H54 (cell line): ENCODE measurements around the gene PLEKHG1.

ENCODE experiments used
- DNase-seq: peaks from one replicate; pipeline ENCODE4 v3.0.0; 2011; ENCODE audit warnings: low spot score, mixed read lengths; ENCODE audit not compliant: insufficient read length
- FAIRE-seq: peaks from 3 replicates; lab custom pipeline; 2011; peaks lifted over from hg19 to GRCh38; lab: Jason Lieb, UNC
- POLR2A ChIP-seq: IDR thresholded peaks from 2 replicates; pipeline ENCODE4 v1.6.1; 2011; ENCODE audit warnings: low read depth, mild to moderate bottlenecking, low read length

PLEKHG1 gene

DNA sequence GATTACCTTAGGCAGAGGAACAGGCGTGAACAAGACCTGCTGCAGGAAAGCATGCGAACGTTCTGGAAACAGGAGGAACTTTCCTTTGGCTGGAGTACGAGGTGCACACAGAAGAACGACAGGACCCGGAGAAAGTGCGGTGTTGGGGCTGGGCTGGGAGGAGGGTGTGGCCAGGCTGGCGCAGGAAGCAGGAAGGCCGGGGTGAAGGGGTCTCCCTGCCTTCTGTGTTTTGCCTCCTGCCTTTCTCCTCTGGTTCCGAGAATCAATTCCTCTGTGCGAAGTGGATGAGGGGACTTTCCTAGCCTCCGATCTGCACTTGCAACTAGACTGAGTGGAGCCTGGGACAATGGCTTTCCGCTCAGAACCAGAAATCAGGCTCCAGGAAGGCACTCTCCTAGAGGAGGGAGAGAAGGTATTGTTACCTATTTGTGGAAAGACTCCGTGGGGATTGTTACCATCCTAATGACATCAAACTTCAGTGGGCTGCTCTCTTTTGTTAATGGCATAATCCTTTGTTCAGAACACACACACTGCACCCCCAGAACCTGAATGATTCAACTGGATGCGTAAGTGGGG lies 22.9 kb upstream of the PLEKHG1 start:
- FAIRE-seq (no peak), DNase-seq (no peak)
- TF ChIP-seq POLR2A, result no peak

DNA sequence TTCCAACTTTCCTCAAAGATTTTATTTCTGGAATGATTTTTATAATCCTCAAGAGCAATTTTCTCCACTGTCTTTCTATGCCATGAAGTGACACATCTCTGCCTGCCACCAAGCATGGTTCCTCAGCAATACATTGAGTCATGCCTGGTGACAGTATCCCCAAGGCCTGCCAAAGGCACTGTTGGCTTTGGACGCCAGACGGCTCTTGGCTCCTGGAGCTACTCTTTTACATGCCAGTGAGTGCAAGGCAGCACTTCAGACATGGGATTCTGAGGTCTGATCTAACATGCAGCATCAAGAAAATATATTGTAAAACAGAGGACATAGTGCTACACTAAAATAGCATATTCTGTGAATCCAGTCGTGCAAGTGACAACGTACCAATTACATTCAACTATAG lies 20.1 kb upstream of the PLEKHG1 start:
- FAIRE-seq, result no peak
- TF ChIP-seq POLR2A, result no peak

DNA sequence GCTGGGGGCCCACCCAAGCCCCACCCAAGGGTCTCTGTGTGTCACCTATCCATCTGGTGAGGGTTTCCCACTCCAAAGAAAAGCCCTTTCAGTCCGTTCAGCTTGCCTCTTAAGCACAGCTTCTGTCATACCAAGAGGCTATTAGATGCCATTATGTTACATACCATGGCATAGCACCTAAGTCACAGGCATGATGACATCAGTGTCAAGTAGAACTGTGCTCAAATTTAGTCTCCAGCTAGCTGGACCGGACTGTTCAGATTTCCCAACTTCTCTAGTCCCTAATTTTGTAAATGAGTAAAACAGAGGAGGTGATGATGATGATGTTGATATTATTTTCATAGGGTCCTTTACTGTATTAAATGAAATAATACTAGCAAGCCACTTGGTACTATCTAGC lies 19.2 kb upstream of the PLEKHG1 start:
- no peak for DNase-seq
- TF ChIP-seq POLR2A, result no peak
- FAIRE-seq, result no peak

More for the DNA sequence above, 20.1 kb upstream of the PLEKHG1 start:
- DNase-seq, result no peak

DNA sequence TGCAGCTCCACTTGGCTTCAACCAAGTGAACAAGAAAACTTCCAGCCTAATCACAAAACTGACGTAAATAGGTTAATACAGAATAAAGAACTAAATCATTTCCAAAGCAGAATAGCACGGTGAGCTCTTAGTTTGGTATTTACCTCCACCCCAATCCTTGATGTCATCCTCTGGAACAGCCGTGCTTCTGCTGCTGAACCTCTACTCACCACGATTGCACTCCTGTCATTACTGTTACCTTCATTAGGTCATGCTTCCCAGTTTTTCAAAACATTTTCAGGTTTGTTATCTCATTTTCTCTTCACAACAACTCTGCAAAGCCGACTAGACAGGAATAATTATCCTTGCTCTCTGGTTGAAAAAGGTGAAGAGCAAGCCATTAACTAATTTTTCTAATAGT lies 15.6 kb upstream of the PLEKHG1 start:
- FAIRE-seq, result no peak

DNA sequence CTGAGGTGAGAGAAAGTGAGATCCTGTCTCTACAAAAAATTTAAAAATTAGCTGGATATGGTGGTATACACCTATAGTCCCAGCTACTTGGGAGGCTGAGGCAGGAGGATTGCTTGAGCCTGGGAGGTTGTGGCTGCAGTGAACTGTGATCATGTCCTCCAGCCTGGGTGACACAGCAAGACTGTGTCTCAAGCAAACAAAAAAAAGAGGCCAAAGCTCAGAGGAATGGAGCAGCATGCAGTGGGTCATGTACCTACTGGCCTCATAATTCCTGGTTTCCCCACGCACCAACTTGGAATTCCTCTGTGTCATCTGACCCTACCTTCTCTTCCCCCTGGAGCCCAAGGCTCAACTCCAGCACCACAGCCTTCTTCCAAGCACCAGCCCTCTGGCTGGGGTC lies 15.1 kb upstream of the PLEKHG1 start:
- DNase-seq (no peak), FAIRE-seq (no peak)
- no peak for TF ChIP-seq POLR2A

More for the DNA sequence above, 15.6 kb upstream of the PLEKHG1 start:
- TF ChIP-seq POLR2A, result no peak
- DNase-seq, result no peak

DNA sequence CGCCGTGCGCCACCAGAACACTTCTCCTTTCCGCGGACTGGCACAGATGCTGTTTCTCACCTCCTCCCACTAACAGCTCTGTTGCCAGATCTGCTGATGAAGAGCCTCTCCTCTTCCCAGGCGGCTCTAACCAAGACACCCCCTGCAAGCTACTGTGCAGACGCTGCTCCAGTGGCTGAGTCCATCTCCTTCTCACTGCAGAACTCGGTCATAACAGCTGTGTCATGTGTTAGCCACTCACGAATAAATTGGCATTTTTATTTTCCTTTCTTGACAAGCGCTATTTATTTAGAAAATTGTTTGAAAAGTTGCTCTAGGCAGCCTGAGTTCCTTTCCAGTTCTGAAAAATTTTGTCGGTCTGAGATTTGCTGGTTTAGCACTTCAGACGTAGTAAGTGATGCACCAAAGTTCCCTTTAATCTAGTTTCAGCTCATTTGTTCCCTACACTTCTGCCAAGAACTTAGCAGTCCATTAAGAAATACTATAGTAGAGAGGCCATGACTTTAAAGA lies 12.8 kb upstream of the PLEKHG1 start:
- no peak for TF ChIP-seq POLR2A
- DNase-seq (no peak), FAIRE-seq (no peak)

DNA sequence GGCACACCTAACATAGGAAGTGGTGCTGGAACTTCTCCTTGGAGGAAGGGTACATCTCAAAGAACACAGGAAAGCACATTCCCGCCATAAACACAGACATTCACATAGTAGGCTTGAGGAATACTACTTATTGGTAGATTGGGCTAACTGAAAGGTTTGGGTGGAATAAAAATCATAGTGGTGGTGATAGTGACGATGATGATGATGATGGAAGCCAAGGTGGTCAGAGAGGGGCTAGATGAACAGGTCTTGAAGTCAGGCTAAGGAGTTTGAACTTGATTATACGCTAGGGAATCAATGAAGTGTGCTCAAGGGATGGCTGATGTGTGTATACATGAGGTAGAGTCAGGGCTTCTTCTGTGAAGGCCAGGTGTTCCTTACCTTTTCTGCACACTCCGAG lies 12.0 kb upstream of the PLEKHG1 start:
- DNase-seq, result no peak
- FAIRE-seq, result no peak
- no peak for TF ChIP-seq POLR2A

DNA sequence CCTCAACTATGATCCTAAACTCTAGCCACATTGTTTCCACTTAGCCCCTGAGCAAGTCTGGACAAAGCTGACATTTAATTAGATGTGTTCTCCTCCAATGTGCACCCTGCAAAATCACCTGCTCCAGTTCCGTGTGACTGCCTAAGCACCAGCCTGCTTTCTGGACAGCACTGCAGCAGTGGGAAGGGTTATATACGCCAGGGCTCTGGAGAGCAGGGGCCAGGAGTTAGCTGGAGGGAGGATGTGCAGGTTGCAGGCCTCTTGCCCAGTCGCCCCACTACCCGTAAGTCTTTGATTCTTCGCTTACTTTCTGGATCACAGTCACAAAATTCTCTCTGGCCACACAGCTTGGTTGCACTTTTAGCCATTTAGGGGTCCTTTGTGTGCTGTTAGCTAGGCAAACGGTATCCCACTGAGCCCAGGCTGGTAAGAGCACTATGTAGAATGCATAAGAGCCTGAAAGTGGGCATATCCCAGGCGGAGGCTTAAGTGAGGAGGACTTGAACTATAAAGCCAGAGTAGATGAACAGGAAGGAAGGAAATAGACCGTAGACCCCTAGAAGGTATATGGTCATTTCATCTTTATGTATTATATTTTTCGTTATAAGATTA lies 10.7 kb upstream of the PLEKHG1 start:
- no peak for TF ChIP-seq POLR2A
- no peak for DNase-seq
- no peak for FAIRE-seq

DNA sequence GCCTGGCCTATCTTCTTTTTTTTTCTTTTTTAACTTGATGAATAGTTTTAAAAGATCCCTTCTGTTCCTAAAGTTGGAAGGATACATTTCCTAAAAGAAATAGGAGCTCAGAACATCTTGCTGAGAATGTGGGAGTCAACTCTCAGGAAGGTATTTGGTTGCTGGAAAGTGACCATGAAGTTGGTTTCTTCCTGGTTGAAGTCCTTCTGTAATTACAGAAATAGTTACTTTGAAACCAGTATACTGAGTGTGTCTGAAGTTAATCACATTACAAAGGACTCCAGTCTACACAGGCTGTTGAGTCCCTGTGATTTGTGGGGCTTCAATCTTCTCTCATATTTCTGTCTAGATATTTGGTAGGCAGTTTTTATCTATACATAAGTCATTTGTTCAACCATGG lies 9.8 kb upstream of the PLEKHG1 start:
- DNase-seq (no peak), FAIRE-seq (no peak)
- no peak for TF ChIP-seq POLR2A

DNA sequence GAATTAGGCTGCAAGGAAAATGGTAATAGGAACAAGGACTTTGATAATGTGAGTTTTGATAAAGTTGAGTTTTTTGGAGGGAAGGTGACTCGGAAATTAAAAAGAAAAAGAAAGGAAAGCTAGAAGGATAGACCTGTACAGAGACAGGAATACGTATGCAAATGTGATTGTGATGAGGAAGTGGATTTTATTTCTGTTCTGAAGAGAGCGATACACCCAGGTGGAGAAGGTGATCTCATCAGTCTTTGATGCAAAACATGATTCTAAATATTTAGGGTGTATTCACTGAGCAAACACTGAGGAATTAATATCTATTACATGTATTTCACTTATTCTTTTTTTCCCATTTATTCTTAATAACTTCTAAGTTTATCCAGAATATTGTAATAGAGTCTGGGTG lies 9.2 kb upstream of the PLEKHG1 start:
- no peak for FAIRE-seq
- DNase-seq, result no peak
- no peak for TF ChIP-seq POLR2A

DNA sequence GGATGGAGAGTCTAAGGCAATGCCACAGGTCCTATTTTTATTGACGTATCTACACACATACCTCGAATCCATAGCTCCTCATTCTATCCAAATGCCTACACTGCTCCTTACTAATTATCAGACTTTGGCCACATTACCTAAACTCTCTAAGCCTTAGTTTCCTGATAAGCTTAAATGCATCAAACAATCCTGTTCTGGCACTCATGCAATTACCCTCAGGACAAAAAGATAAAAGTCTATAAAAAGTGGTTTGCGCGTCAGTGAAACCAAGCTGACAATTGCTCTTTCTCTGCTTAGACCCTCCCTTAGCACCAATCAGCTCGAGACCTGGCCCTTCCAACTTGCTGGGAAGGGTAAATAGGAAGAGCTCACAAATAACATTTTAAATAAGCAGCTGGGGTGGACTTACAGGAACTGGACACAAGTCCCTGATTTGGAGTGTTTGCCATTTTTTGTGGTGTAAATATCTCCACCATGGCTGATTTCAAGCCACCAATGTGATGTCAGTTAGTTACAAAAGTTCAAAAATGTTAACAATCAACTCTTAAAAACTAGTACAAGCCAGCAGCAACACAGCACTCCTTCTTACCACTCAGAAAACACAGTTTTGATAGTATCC lies 7.2 kb upstream of the PLEKHG1 start:
- FAIRE-seq (no peak), DNase-seq (no peak)
- no peak for TF ChIP-seq POLR2A

DNA sequence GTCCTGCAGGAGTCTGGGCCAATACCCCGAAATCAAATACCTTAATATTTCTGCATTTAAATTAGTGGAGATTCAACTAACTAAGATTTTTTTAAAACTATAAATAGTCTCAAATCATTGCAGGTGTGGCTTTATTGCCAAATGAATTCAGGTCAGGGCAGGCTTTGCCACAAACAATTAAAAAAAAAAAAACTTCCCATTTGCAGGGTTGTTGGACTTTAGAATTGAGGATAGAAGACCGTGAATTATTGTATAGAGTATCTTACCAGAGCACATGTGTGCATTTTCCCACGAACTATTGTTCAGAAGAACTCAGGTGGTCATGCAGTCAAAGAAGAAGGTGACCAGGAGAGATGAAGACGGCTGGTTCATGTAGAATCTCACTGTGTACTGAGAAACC lies 6.6 kb upstream of the PLEKHG1 start:
- FAIRE-seq (no peak), DNase-seq (no peak)
- TF ChIP-seq POLR2A, result no peak

DNA sequence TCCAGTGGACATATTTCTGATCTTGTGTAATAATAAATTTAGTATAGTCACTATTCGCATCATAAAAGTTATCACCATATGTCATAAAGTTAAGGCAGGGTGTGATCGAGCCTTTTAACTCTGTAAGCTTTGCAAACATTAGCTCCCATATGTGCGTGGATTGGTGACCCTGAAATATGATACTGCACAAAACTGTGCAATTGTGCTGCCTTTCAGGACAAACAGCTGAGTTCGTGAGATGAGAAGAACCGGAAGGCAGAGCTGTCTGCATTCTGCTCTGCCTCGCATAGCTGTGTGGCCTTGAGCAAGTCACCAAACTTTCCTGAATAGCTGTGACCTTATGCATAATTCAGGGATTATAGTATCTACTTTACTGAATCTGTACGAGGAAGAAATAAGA lies 3.2 kb upstream of the PLEKHG1 start:
- FAIRE-seq (no peak), DNase-seq (no peak)
- no peak for TF ChIP-seq POLR2A

DNA sequence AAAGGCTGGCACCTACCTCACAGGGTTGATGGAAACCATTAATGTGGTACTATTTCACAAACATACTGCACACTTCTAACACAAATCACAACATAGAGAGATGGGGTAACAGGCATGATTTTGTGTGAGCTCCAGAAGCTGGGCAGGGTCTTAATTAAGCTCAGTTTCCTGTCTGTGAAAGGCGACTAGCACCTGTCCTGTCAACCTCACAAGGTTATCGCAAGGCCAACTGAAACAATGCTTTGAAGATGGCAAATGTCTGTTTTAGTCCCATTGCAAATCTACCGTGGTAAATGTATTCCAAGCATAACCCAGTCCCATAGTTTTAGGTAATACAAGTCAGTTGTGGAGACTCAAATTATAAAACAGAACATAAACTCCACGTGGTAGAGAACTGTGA lies 1.3 kb upstream of the PLEKHG1 start:
- FAIRE-seq, result no peak
- DNase-seq, result no peak
- no peak for TF ChIP-seq POLR2A

DNA sequence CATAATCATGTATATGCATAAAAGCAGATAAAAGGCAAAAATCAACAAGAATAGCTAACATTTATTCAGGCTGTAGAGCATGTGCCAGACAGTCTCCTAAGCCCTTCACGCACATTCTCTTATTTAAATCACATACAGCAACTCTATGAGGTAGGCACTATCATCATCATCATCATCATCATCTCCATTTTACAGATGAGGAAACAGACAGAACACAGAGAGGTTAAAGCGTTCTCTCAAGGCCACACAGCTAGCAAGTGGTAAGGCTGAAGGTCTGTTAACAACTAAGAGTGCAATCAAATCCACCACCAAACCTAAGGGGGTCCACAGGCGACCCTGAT lies 857 bp upstream of the PLEKHG1 start:
- FAIRE-seq, result no peak
- no peak for TF ChIP-seq POLR2A
- DNase-seq, result no peak

DNA sequence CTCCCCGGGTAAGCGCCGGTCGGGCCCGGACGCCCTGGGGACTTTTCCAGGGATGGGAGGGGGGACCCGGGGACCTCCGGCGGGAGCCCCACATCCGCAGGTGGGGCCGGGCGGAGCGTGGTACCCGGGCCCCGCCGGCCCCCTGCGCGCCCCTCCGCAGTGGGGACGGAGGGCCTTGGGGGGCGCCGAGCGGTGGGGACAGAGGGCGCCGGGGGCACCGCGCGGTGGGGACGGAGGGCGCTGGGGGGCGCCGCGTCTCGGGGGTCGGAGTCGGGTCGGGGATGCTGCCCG lies 270 bp downstream of the PLEKHG1 start:
- DNase-seq (no peak), FAIRE-seq (no peak)
- no peak for TF ChIP-seq POLR2A
